Activated effector memory CD4-positive, alpha-beta T cell treated with Interleukin-2 at 50 U/mL for 16 hours (primary cell): Measurements from ENCODE around the gene CCDC14.
"Not testable (repeated sequence)": the region's sequence is repeated elsewhere in the genome, so short reads cannot be mapped to it uniquely, and the experiment has no call there.

Experiments used
- DNase-seq: peaks from one replicate; pipeline ENCODE4 v3.0.0-alpha.2; 2020

The CCDC14 gene

GRCh38 chr3:123960781-123961507, at the start of gene CCDC14:
Gene CCDC14, minus strand, starts transcription at chr3:123961229. Its CDS starts 56 bp downstream, at chr3:123961173.
- DNase-seq = peak; percentile 61

DNA sequence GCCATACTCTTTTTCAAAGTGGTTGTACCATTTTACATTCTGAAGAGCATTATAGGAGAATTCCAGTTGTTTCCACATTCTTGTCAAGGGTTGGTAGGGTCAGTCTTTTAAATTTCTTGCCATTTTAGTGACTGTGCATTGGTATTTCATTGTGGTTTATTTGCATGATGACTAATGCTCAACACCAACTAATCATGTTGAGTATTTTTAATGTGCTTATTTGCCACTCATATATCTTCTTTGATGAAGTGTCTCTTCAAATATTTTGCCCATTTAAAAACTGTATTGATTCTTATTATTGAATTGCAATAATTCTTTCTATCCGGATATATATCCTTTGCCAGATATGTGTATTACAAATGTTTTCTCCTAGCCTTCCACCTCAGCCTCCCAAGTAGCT, 47.3 kb upstream of the CCDC14 start:
- DNase-seq = not testable (repeated sequence)

DNA sequence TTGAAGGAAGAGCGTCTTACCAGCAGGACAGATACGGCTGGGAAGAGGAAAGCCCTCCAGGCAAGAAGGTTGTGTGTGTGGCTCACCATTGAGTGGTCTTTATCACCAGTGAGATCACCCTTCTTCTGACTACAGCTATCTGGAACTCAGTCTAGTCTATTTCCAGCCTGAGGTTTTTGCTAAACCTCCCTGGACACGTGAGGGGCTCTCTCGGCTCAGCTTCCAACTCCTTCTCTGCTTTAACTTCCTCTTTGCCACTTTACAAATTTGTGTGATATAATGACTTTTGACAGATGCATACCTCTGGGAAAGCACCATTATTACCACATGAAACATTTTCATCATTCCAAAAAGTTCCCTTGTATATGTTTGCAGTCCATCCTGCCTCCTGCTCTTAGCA, 46.2 kb upstream of the CCDC14 start:
- DNase-seq = no peak

DNA sequence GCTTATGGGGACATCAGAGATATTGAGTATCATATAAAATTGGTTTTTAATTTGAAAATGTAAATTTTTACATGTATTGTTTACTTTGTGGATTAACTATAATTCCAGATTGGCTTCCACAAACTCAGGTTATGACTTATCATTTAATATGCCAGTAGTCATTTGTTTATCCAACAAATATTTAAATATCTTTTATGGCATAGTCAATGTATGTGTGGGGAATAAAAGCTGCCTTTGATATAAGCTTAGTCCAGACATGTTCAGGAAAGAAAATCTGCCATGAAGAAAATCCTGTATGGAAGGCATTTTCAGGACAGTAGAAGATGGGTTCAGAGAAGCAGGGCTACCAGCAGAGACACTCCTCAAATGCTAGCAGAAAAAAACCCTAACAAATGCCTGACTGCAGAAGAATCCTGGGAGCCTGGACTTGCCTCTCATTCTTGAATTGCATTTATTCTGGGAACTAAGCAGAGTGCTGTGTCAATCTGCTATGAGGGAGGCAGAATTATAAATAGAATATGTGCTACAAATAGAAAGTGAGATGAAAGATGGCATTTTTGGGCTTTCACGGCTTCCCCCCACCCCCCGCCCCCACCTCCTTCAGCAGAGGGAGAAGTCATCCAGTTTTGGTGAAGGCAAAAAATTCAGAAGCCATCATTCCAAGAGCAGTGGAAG, 41.5 kb upstream of the CCDC14 start:
- DNase-seq = not testable (repeated sequence)

DNA sequence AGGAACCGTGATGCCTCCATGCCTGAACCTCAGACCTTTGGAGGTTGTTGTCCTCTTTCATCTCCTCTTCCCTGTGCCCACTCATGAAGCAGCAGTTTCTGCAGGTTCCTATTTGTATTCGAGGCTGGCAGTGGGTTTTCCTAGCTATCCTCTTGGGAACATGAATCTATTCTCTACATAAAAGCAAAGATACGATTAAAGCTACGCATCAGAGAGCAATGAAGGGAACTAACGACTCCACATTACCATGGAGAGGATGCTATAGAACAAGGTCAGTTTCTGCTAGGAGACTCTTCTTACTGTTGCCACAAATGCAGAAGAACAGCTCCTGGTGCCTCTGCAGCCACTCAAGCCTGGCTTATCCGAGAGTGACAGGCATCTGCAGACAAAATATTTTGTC, 40.3 kb upstream of the CCDC14 start:
- not testable (repeated sequence) for DNase-seq

DNA sequence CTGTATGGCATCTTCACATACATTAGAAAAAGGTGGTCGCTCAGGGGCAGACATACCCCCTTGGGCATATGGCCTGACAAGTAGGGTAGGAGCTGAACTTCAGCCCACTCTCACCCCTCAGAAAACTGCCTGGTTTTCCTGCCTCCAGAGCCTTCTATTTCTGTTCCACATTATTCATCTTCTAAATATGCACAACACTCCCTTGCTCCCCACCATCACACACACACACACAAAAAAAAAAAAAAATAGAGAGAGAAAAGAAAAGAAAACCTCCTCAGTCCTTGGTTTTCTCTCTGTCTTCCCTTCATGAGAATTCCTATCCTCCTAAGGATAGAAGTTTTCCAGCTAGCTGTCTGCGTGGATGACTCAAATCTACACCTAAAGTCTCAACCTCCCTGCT, 36.5 kb upstream of the CCDC14 start:
- DNase-seq = no peak

GRCh38 chr3:123993818-123994217, 32.8 kb upstream of the CCDC14 start:
- DNase-seq = no peak

DNA sequence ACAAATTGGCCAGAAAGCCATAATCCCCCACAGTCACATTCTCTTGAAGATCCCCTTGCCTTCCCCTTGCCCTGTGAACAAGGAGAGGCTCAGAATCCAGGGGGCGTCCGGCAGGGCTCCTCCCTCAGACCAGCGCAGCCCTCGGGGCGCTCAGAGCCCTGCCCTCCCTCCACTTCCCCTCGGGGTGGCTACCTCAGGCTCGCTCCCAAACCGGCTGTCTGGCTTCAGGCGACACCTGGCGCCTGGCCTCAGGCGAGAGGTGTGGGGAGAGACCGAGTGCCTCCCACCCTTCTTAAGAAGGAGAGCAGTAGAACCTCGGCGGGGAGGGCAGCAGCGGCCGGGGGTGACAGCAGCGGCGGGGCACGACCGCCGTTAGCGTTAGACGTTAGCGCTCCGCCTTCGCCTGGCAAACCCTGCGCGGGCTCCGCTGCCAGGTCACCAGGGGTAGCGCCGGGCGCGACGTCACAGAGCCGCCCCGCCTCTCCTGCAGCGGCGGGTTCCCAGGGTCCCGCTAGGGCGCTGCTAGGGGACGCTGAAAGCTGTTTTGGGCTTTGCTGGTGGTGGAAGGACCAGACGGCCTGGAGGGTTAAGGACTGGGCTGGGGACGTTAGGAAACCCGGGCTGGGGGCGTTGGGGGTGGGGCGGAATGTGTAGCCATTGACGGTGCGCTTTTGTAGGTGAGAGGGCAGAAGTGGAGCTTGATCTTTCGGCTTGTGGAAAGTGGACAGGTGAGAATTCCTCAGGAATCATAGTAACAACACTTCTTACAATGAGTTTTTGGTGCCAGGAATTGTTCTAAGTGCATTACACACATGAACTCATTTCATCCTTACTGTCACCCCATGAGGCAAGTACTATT, 30.9 kb upstream of the CCDC14 start, which contains the start of gene ROPN1:
Gene ROPN1 (minus strand): TSS at position 395 of the 859 bp plus-strand sequence. CDS start 11,643 bp downstream, outside the sequence.
- DNase-seq = not testable (repeated sequence)

DNA sequence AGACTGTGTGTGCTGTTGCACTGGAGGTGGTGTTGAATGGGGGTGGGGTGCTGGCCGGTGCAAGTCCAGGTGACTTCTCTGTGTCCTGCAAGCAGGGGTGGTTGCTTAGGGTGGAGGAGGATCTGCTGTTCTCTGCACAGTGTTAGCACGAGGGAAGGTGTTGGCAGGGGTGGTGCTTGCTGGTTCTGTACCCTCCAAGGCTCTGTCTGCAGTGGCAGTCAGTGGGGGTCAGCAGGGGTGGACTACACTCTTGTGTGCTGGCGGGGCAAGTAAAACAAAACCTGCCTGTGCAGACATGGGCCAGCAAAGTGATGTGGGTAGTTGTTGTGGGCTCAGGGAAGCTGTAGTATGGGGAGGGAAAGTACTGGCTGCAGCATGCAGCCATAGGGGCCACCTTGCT, 25.4 kb upstream of the CCDC14 start:
- no peak for DNase-seq

GRCh38 chr3:123984957-123985356, 23.9 kb upstream of the CCDC14 start:
- DNase-seq = no peak

DNA sequence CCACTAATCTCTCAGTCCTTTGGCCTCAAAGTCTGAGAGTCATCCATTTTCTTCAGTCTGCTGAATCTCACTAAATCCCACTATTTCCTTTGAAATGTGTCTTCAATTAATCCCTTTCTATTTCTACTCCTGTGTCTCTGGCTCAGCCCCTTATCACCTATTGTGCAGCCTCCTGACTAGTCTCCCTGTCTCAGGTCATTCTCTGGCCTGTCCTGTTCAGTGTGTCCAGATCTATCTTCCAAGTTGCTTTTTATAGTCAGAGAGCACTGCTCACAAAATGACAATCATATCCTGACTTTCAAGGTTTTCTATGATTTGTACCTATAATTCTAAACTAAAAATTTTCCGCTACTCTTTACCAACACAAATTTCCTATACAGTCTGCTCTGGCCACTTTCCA, 23.3 kb upstream of the CCDC14 start:
- DNase-seq = no peak

DNA sequence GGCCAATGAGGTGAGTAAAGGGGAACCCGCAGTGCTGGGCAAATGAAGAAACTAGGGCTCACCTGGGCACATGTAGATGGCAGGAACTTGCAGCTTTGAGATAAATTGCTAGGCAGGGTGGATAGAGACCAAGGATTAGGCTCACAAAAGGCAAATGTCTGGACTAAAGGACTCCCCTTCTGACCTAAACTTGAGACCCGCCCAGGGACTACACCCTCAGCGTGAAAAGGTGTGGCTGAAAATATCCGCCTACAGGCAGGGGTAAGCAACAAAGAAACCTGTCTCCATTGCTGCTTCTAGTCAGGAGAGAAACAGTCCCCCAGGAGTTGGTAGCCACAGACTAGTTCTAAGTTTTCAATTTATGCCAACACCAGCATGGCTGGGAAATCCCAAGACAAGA, 20.3 kb upstream of the CCDC14 start:
- not testable (repeated sequence) for DNase-seq

DNA sequence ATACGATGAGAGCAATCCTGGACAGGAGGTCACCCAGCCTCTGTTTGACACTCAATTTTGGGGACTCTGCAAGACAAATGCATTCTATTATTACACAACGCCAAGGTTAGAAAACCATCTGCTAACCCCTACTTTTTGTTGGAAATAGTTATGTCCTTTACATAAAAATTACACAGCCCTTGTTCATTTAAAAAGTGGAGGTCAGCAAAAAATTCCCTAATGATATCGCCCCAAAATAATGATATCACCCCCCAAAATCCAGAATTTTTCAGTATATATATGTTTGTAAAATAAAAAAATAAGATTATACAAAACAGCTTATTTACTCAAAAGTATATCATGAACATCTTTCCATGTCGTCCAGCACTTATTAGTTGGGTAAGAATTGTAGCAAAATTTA, 19.5 kb upstream of the CCDC14 start:
- DNase-seq = no peak

GRCh38 chr3:123979525-123980501, 18.8 kb upstream of the CCDC14 start:
- DNase-seq = not testable (repeated sequence)

- DNase-seq = not testable (repeated sequence)
These were observed 15.9 kb upstream of the CCDC14 start for GRCh38 chr3:123976904-123977303.

DNA sequence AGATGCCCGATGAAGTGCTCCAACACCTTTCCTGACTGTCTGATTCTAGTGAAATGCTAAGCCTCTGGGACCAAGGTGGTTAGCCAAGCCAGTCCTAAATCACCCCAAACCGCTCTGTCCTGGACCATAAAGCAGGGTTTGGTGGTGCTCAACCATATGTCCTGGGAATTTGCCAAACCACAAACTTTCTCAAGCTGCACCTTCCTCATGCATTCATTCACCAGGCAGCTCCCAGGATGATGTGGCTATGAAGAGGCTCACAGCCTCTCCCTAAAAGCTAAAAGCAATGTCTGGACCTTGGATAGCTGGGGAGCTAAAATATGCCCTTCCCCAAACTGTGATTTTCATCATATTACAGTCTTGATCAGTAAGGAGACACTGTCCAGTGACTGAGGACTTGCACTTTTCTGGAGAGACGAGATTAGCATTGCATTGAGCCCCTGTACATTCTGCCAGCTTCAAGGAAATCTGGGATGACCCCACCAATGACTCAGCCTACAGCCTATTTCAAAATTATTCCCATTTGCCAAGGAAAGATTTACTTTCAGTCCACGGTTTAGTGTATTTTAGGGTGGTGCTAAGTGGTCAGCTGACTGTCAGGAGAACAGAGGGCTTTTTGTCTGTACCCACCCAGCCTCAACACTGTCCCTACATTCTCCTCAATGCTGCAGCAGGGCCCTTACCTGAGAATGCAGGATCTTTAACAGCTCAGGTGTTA, 15.3 kb upstream of the CCDC14 start:
- DNase-seq = not testable (repeated sequence)

GRCh38 chr3:123975030-123975429, 14.0 kb upstream of the CCDC14 start:
- not testable (repeated sequence) for DNase-seq

DNA sequence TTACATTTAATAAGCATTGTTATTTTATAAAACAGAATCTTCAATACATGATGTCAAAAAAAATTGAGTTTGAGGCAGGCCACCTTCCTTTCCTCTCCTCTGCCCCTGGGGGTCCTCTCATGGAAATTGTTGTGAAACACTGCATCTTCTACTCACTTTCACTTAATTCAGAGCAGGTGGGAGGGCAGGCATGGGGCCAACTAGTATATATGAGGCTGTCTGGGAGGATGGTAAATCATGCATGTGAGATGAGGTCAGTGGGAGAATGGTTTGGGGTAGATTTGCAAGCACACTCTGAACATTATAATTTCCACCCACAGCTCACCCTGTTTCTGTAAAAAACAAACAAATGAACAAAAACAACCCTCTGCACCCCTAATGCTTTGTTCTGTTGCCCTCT, 10.4 kb upstream of the CCDC14 start:
- DNase-seq = no peak

DNA sequence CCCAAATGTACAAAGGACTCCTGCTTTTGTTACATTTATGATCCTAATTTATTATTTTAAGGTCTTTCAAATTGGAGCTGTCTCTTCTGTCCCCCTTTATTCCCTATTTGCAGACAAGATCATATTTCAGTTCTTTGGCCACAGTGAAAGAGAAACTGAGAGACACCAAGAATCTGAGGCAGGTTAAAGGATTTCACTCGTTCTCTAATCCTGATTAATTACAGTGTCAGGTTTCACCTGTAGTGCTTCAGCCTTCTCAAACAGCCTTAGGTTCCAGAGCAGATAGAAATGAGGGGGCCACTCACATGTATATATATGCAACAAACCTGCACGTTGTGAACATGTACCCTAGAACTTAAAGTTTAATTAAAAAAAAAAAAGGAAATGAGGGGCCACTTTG, 6.2 kb upstream of the CCDC14 start:
- DNase-seq = not testable (repeated sequence)

- not testable (repeated sequence) for DNase-seq
These were observed 5.8 kb upstream of the CCDC14 start for GRCh38 chr3:123966799-123967198.

- DNase-seq = not testable (repeated sequence)
These were observed 3.8 kb upstream of the CCDC14 start for GRCh38 chr3:123964793-123965192.
